Hematopoietic multipotent progenitor cell treated with erythropoietin and hydrocortisone succinate and interleukin-3 and kit ligand, for 15 days (in vitro differentiated cells): ENCODE data around the gene XRN1.
A peak's percentile ranks its signal among the peaks of the same experiment; 100 is the strongest.
"Not testable (repeated sequence)": the region's sequence is repeated elsewhere in the genome, so short reads cannot be mapped to it uniquely, and the experiment has no call there.

Experiments
- DNase-seq: peaks from one replicate; pipeline ENCODE4 v3.0.0-alpha.2; 2015; ENCODE audit warnings: low spot score

XRN1 gene, protein sequence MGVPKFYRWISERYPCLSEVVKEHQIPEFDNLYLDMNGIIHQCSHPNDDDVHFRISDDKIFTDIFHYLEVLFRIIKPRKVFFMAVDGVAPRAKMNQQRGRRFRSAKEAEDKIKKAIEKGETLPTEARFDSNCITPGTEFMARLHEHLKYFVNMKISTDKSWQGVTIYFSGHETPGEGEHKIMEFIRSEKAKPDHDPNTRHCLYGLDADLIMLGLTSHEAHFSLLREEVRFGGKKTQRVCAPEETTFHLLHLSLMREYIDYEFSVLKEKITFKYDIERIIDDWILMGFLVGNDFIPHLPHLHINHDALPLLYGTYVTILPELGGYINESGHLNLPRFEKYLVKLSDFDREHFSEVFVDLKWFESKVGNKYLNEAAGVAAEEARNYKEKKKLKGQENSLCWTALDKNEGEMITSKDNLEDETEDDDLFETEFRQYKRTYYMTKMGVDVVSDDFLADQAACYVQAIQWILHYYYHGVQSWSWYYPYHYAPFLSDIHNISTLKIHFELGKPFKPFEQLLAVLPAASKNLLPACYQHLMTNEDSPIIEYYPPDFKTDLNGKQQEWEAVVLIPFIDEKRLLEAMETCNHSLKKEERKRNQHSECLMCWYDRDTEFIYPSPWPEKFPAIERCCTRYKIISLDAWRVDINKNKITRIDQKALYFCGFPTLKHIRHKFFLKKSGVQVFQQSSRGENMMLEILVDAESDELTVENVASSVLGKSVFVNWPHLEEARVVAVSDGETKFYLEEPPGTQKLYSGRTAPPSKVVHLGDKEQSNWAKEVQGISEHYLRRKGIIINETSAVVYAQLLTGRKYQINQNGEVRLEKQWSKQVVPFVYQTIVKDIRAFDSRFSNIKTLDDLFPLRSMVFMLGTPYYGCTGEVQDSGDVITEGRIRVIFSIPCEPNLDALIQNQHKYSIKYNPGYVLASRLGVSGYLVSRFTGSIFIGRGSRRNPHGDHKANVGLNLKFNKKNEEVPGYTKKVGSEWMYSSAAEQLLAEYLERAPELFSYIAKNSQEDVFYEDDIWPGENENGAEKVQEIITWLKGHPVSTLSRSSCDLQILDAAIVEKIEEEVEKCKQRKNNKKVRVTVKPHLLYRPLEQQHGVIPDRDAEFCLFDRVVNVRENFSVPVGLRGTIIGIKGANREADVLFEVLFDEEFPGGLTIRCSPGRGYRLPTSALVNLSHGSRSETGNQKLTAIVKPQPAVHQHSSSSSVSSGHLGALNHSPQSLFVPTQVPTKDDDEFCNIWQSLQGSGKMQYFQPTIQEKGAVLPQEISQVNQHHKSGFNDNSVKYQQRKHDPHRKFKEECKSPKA (N-terminal part only)

DNA sequence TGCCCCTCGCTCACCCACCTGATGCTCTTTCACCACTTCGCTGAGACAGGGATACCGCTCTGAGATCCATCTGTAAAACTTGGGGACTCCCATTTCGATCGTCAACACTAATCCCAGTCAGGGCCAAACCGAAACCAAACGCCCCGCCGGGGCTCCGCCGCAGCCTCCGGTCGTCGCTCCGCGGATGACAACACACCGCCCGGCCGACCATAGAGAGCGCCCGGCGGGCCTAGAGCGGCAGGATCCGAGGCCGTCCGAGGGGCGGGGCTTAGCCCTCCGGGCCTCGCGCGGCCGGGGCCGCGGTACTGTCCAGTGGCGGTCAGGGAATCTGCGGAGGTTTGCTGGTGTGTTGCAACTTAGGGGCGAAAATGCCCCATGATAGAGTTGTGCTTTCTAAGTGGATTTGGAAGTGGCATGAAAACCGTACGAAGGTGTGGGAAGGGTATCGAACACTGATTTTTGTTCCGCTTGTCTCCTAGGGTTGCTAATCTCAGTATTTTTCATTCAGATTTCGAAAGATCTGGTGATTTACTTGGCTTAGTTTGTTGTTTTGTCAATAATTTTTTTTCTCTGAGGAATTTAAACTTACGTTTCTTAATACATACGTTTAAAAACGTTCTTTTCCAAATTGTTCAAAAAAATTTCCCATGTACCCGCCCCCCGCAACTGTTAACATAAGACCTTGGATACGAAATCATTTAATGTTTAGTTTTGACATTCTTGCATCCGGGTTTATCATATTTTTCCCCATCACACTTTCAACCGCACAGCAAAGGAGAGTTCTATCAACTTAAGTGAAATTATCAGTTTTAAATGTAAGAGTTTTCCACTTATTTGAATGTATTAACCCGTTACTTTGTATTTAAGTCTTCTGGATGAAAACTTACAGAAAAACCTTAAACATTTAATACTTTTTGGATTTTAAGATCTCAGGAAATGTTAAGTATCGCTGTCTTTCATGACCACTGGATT, at the start of gene XRN1:
Gene XRN1, minus strand, starts transcription at position 186 of the 972 bp plus-strand sequence. Its CDS starts 93 bp downstream, at position 93.
- peak; percentile 93 for DNase-seq

DNA sequence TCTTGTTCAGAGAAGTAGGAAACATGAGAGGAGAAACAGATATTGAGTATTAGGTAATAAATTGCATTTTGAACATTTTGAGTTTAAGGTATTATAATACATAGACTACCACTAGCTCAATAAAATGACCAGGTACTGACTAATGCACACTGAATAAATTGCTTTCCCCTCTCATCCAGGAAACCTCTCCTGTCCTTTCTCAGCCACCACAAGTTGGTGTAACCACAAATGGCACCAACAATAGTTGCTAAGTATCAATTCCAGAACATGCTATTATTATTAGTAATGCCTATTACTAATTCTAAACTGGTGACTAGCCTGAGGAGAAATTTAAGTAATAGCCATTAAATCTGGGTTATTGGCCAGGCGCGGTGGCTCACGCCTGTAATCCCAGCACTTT, 47.3 kb upstream of the XRN1 start:
- no peak for DNase-seq

DNA sequence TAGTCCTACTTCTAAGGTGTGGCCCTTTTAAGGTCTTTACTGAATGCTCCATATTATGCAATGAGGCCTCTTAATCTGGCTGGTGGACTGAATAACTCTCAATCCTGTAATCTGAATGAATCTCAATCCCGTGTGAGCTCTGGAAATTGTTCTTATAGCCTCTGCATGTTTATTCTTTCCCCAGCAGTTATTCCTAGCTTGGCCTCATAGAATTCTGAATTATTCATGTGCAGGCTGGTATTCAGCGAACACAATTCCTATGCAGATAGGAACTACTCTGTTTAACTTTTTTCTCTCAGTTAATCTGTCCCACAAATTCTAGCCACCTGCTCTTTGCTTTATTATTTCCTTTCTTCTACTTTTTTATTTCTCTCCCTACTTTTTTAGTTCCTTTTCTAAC, 44.3 kb upstream of the XRN1 start:
- no peak for DNase-seq

DNA sequence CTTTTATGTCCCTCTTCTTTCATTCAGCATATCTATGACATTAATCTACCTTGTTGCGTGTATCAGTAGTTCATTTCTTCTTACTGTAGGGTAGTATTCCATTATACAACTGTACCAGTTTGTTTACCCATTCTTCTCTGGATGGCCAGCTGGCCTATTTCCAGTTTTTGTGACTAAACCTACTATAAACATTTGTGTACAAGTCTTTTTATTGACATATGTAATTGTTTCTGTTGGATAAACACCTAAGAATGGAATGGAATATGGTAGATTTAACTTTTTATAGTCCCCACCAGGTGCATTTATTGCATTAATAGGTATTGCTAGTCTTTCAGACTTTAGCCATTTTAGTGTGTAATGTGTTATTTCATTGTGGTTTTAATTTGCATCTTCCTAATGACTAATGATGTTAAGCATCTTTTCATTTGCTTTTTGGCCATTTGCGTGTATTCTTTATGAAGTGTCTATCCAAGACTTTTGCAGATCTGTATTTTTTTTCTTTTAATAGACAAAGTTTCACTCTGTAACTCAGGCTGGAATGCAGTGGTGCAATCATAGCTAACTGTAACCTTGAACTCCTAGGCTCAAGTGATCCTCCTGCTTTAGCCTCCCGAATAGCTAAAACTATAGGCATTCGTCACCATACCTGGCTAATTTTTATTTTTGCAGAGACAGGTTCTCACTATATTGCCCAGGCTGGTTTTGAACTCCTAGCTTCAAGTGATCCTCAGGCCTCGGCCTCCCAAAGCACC, 41.9 kb upstream of the XRN1 start:
- no peak for DNase-seq

DNA sequence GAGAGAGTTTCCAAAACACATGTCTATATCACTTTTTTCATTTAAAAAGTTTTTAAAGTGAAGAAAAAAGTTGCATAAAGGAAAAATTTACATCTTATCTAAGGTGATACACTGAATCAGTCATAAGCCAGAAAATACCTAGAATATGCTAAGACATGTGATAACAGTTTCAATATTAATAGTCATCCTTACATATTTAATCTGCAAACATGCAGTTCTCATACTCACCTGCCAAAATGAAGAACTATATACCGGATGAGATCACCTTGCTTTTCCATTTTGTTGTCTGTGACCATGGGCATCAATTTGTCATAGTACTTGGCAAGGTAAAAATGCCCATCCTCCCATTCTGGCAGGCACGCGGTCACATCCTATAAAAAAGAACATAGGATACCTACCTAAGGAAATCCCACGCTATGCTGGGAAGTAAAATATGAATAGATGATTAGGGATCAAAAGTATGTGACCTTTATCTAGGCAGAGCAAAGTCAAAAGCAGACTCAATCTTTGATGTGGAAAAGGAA, 37.1 kb upstream of the XRN1 start:
- DNase-seq: no peak

DNA sequence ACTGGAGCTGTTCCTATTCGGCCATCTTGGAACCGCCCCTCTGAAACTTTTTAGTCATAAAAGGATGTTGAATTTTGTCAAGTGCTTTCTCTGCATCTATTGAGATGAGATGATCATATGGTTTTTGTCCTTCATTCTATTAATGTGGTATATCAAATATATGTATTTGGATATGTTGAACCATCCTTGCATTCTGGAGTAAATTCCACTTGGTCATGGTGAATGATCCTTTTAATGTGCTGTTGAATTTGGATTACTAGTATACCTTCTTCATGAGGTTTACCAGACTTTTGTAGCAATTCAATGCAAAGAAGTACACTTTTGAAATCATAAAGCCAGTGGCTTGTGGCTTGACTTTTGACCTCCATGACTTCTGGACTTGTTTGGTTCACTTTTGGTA, 33.4 kb upstream of the XRN1 start:
- DNase-seq: no peak

DNA sequence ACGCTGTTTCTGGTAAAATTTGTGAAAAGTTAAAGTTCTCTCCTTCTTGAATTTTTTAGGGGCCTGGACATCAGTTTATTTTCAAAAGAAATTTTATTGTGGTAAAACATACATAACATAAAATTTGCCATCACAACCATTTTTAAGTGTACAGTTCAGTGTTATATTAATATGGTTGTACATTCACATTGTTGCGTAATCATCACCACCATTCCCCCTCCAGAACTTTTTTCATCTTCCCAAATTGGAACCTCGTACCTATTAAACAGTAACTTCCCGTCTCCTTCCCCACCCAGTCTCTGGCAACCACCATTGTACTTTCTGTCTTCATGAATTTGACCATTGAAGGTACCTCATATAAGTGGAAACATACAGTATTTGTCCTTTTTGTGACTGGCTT, 23.0 kb upstream of the XRN1 start:
- DNase-seq: no peak

DNA sequence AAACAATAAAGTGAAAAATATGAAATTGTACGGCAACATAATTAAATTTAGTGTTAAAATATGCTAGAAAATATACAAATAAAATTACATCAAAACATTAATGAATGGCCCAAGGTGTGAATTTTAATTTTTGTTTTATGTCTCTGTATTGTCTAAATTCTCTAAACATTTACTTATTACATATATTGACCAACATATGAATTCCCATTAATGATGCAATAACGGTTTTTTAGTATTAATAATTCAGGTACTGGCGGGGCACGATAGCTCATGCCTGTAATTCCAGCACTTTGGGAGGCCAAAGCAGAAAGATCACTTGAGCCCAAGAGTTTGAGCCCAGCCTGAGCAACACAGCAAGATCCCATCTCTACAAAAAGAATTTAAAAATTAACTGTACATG, 20.6 kb upstream of the XRN1 start:
- DNase-seq: no peak

DNA sequence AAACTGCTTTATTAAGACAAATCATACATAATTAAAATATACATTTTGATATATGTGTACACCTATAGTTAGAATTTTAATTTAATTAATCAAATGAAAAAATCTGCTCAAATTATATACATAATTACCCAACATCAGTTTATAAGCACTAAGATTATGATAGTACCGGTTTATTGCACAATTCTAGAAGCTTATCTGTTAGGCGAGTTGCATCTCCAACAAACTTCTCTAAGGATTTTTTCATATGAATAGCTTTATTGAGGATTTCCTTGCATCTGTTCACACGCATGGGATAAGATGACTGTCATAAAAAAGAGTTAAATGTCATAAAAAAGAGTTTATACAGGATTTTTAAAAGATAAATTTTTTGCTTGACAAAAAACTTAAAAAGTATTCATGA, 19.9 kb upstream of the XRN1 start:
- no peak for DNase-seq

DNA sequence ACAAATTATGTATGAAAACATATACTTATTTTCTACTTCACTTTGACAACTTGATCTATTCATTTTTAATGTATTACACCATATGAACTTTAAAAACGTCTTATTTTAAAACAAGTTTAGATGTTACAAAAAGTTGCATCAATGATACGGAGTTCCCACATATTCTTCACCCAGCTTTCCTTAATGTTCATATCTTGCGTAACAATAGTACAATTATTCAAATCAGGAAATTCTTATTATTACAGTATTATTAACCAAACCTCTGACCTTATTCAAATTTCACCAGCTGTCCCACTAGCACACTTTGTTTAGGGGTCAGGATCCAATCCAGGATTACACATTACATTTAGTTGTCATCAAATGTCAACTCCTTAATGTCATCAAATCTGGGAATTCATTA, 12.9 kb upstream of the XRN1 start:
- no peak for DNase-seq

DNA sequence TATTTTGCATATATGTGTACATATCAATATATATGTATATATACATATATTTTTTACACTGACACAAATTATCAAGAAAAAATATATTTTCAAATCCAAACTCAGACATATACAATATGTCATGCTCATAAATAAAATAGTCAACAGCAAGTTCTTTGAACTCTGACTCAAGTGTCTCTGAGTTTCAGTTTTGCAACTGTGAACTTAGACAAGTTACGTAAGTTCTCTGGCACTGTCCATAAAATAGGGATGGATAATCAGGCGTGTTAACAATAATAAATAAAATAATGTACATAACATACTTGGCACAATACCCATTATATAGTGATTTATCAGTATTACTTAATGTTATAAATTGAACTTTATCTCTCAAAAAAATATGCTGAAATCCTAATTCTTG, 12.1 kb upstream of the XRN1 start:
- DNase-seq: no peak

DNA sequence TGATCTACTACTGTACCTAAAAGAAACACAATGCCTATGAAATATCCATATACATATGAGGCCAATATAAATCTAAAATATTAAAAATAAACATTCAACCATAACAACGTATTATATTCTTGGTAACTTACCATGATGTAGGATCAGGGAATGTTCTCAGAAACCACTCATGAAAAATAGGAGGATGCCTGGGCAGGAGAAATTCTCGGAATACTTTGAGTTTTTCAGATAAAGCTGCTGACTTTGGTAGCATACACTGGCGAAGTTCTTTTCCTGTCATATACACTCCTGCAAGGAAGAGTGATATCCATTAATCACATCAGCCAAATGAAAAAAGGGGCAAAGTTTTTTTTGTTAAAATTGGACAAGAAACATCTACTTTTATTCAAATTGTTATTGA, 11.3 kb upstream of the XRN1 start:
- DNase-seq: no peak

DNA sequence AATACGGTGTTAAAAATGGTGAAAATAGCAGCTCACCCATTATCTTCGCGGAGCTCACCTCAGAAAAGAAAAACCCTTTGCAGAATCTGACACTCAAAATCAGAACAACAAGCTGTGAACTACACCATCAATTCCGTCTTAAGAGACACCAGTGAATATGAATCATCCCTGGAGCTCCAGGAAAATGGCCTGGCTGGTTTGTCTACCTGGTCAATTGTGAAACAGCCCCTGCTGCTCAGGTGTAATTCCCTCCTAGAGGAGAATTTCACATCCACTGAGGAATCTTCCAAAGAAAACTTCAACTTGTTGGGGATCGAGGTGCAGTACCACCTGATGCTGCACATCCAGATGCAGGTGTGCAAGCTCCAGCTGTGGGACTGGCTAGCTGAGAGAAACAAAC, 3.0 kb upstream of the XRN1 start:
- DNase-seq: no peak

DNA sequence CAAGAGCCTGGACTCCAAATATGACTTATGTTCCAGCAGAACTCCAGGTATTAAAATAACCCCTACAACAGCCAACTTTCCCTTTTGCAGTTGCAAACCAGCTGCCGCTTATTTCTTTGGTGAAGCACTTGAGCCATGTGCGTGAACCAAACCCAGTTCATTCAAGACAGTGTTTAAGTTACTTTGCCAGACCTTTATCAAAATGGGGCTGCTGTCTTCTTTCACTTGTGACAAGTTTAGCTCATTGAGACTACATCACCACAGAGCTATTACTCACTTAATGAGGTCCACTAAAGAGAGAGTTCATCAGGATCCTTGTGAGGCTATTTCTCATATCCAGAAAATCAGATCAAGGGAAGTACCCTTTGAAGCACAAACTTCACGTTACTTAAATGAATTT, 2.4 kb upstream of the XRN1 start:
- DNase-seq: no peak

DNA sequence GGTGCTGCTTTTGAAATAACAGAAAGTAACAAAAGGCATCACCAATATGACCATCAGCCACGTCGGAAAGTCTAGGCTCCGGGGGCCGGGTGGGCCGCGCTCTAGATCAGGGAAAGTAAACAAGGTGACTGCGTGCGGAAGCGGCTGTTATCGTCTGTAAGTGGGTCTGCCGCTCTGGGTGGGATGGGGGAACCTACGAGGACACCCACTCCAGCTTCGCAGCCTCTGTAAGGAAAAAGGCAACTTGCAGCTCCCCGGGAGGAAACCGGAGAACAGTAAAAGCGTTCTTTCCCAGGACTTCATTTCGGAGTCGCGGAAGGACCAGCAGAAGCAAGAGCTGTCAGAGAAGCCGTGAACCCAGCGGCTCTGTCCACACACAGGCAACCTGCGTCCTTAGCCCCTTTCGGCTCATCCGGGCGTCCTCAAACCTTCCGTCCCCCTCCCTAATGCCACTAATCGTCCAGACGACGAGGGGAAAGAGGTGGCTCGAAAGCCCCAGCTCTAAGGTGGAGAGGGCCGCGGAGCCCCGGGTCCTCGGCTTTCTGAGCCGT, 461 bp downstream of the XRN1 start:
- peak; percentile 56 for DNase-seq

DNA sequence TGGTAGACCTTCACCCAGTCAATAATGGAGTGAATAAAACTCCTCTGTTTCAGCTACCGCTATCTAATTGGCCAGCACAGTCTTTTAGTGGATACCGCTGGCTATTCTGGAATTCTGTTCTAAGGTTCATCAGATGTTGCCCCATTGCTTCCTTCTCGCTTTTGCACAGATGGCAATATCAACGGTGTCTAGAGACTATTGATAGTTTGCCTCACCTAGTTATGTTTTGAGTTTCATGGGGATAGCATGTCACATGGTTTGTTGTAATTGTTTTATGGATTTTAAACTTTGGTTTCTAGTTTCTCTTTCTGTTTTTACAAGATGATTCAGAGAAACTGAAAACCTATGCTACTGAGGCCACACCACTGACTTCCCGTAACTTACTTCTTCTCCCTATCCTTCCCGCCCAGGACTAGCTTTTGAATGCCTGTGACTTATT, 2.0 kb downstream of the XRN1 start:
- DNase-seq: peak; percentile 11

DNA sequence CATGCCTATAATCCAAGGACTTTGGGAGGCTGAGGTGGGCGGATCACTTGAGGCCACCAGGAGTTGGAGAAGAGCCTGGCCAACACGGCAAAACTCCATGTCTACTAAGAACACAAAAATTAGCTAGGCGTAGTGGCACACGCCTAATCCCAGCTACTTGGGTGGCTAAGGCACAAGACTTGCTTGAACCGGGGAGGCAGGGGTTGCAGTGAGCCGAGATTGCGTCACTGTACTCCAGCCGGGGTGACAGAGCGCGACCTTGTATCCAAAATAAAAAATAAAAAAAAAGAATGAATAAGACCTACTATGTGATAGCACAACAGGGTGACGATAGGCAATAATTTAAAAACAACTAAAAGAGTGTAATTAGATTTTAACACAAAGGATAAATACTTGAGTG, 3.5 kb downstream of the XRN1 start:
- no peak for DNase-seq

DNA sequence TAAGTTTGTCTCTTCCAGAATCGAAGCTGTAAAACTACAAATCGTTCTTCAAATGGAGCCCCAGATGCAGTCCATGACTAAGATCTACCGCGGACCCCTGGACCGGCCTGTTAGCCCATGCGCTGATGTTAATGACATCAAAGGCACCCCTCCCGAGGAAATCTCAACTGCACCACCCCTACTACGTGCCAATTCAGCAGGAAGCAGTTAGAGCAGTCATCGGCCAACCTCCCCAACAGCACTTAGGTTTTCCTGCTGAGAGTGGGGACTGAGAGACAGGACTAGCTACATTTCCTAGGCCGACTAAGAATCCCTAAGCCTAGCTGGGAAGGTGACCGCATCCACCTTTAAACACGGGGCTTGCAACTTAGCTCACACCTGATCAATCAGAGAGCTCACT, 4.8 kb downstream of the XRN1 start:
- not testable (repeated sequence) for DNase-seq

DNA sequence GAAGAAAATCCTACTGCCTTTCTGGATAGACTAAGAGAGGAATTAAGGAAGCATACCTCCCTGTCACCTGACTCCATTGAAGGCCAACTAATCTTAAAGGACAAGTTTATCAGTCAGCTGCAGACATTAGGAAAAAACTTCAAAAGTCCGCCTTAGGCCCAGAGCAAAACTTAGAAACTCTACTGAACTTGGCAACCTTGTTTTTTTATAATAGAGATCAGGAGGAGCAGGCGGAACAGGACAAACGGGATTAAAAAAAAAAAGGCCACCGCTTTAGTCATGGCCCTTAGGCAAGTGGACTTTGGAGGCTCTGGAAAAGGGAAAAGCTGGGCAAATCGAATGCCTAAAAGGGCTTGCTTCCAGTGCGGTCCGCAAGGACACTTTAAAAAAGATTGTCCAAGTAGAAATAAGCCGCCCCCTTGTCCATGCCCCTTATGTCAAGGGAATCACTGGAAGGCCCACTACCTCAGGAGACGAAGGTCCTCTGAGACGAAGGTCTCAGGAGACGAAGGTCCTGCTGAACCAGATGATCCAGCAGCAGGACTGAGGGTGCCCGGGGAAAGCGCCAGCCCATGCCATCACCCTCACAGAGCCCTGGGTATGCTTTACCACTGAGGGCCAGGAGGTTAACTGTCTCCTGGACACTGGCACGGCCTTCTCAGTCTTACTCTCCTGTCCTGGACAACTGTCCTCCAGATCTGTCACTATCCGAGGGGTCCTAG, 8.2 kb downstream of the XRN1 start:
- DNase-seq: not testable (repeated sequence)
